H9 (cell line): ENCODE data around the gene PARP8. TPM values are rescaled to one million over a fixed set of nuclear protein-coding genes. Genes with fewer than 3 reads are reported as not detected.

Experiments used
- DNase-seq: peaks from one replicate; pipeline ENCODE4 v3.0.0-alpha.2; 2017
- H2AFZ ChIP-seq: one replicate; pipeline ENCODE4 v1.6.1; 2013; ENCODE audit warnings: mild to moderate bottlenecking, low read length, control low read depth, moderate library complexity
- H2AK5ac ChIP-seq: 2 replicates; pipeline ENCODE4 v1.6.1; 2013; ENCODE audit warnings: low read length, control low read depth, mixed read lengths; ENCODE audit not compliant: insufficient read length
- H2BK120ac ChIP-seq: one replicate; pipeline ENCODE4 v1.6.1; 2013; ENCODE audit warnings: low read depth, mild to moderate bottlenecking, low read length, control low read depth, inconsistent platforms; ENCODE audit not compliant: poor library complexity, severe bottlenecking
- H2BK12ac ChIP-seq: 2 replicates; pipeline ENCODE4 v1.6.1; 2013; ENCODE audit warnings: low read length, control low read depth, mixed read lengths, low read depth; ENCODE audit not compliant: insufficient read length
- H2BK15ac ChIP-seq: 2 replicates; pipeline ENCODE4 v1.6.1; 2013; ENCODE audit warnings: low read depth, low read length, control low read depth
- H2BK20ac ChIP-seq: one replicate; pipeline ENCODE4 v1.6.1; 2013; ENCODE audit warnings: low read depth, mild to moderate bottlenecking, low read length, control low read depth, inconsistent platforms; ENCODE audit not compliant: poor library complexity, severe bottlenecking
- H2BK5ac ChIP-seq: 2 replicates; pipeline ENCODE4 v1.6.1; 2013; ENCODE audit warnings: low read length, control low read depth, mixed read lengths; ENCODE audit not compliant: insufficient read length
- H3K14ac ChIP-seq: 2 replicates; pipeline ENCODE4 v1.6.1; 2013; ENCODE audit warnings: low read length, control low read depth; ENCODE audit not compliant: insufficient read depth
- H3K18ac ChIP-seq: 2 replicates; pipeline ENCODE4 v1.6.1; 2013; ENCODE audit warnings: low read depth, mild to moderate bottlenecking, mixed read lengths, low read length, control low read depth; ENCODE audit not compliant: insufficient read length
- H3K23ac ChIP-seq: 2 replicates; pipeline ENCODE4 v1.6.1; 2013; ENCODE audit warnings: low read length, control low read depth, mixed read lengths, low read depth; ENCODE audit not compliant: insufficient read length
- H3K23me2 ChIP-seq: 2 replicates; pipeline ENCODE4 v1.6.1; 2013; ENCODE audit warnings: low read depth, mild to moderate bottlenecking, mixed read lengths, low read length, control low read depth; ENCODE audit not compliant: insufficient read length, poor library complexity, severe bottlenecking
- H3K27ac ChIP-seq: 2 replicates; pipeline ENCODE4 v1.5.1; 2013; ENCODE audit warnings: low read length, control low read depth, mixed read lengths, low read depth; ENCODE audit not compliant: insufficient read length
- H3K27me3 ChIP-seq: 2 replicates; pipeline ENCODE4 v1.6.1; 2013; ENCODE audit warnings: low read length, control low read depth, inconsistent platforms; ENCODE audit not compliant: insufficient read depth
- H3K4ac ChIP-seq: 2 replicates; pipeline ENCODE4 v1.6.1; 2013; ENCODE audit warnings: low read depth, mild to moderate bottlenecking, control low read depth, inconsistent platforms, low read length, moderate library complexity
- H3K4me1 ChIP-seq: 2 replicates; pipeline ENCODE4 v1.6.1; 2013; ENCODE audit warnings: low read length, control low read depth, inconsistent platforms; ENCODE audit not compliant: insufficient read depth
- H3K4me2 ChIP-seq: 2 replicates; pipeline ENCODE4 v1.6.1; 2013; ENCODE audit warnings: low read length, control low read depth, mixed read lengths; ENCODE audit not compliant: insufficient read length, insufficient read depth
- H3K56ac ChIP-seq: 2 replicates; pipeline ENCODE4 v1.6.1; 2013; ENCODE audit warnings: low read depth, mild to moderate bottlenecking, mixed read lengths, low read length, control low read depth; ENCODE audit not compliant: insufficient read length
- H3K79me1 ChIP-seq: 2 replicates; pipeline ENCODE4 v1.6.1; 2013; ENCODE audit warnings: low read depth, mild to moderate bottlenecking, moderate library complexity, low read length, control low read depth, inconsistent platforms; ENCODE audit not compliant: insufficient read depth, poor library complexity, severe bottlenecking
- H3K79me2 ChIP-seq: 2 replicates; pipeline ENCODE4 v1.6.1; 2013; ENCODE audit warnings: low read length, control low read depth, inconsistent platforms; ENCODE audit not compliant: insufficient read depth
- H3K9ac ChIP-seq: 2 replicates; pipeline ENCODE4 v1.6.1; 2013; ENCODE audit warnings: low read length, control low read depth, mixed read lengths; ENCODE audit not compliant: insufficient read length; ENCODE audit errors: extremely low read depth
- H3K9me3 ChIP-seq: one replicate; pipeline ENCODE4 v1.6.1; 2013; ENCODE audit warnings: low read depth, low read length, inconsistent platforms; ENCODE audit not compliant: control insufficient read depth
- H3T11ph ChIP-seq: one replicate; pipeline ENCODE4 v1.6.1; 2013; ENCODE audit warnings: mild to moderate bottlenecking, low read length, control low read depth, inconsistent platforms
- H4K20me1 ChIP-seq: one replicate; pipeline ENCODE4 v1.6.1; 2013; ENCODE audit not compliant: control insufficient read depth, insufficient read length, insufficient read depth
- H4K5ac ChIP-seq: 2 replicates; pipeline ENCODE4 v1.6.1; 2013; ENCODE audit warnings: low read depth, mild to moderate bottlenecking, mixed read lengths, low read length, control low read depth; ENCODE audit not compliant: insufficient read length
- H4K8ac ChIP-seq: replicated peaks from 2 replicates; pipeline ENCODE4 v1.6.1; 2013; ENCODE audit warnings: low read length, control low read depth, mixed read lengths, low read depth; ENCODE audit not compliant: insufficient read length
- H4K91ac ChIP-seq: 2 replicates; pipeline ENCODE4 v1.6.1; 2013; ENCODE audit warnings: low read depth, mild to moderate bottlenecking, moderate library complexity, mixed read lengths, low read length, control low read depth; ENCODE audit not compliant: insufficient read length
- H3K27ac Mint-ChIP-seq, 3 experiments: 2 replicates in 2 of 3; 3 replicates in 1 of 3; pipeline ENCODE4 v1.8.0; 2020 to 2021; ENCODE audit warnings: mixed read lengths in 3 of 3, mild to moderate bottlenecking in 1 of 3, moderate library complexity in 1 of 3
- H3K27me3 Mint-ChIP-seq: 2 replicates; pipeline ENCODE4 v1.8.0; 2021; ENCODE audit warnings: low read depth, mild to moderate bottlenecking, moderate library complexity, mixed read lengths
- H3K36me3 Mint-ChIP-seq, 3 experiments: 2 replicates in 2 of 3; 3 replicates in 1 of 3; pipeline ENCODE4 v1.8.0; 2020 to 2021; ENCODE audit warnings: low read depth in 3 of 3, mixed read lengths in 3 of 3; ENCODE audit not compliant: insufficient read depth in 1 of 3
- H3K4me1 Mint-ChIP-seq, 2 experiments: 2 replicates each; pipeline ENCODE4 v1.8.0; 2020; ENCODE audit warnings: mixed read lengths in 2 of 2
- H3K4me3 Mint-ChIP-seq, 2 experiments: 2 replicates in 1 of 2; 3 replicates in 1 of 2; pipeline ENCODE4 v1.8.0; 2020 to 2021; ENCODE audit warnings: mild to moderate bottlenecking in 2 of 2, mixed read lengths in 2 of 2, moderate library complexity in 1 of 2
- H3K9me3 Mint-ChIP-seq, 2 experiments: 2 replicates in 1 of 2; 3 replicates in 1 of 2; pipeline ENCODE4 v1.8.0; 2020; ENCODE audit warnings: mild to moderate bottlenecking in 2 of 2, mixed read lengths in 2 of 2, moderate library complexity in 1 of 2
- CTCF ChIP-seq: fragments of 200-600 bp; sonication (generic); conservative IDR thresholded peaks from 3 replicates; pipeline ENCODE4 v1.8.0; 2021; ENCODE audit warnings: antibody characterized with exemption, mild to moderate bottlenecking
- WGBS: extraction: QIAGEN DNeasy Blood & Tissue Kit; methylation state at CpG from one replicate; pipeline ENCODE4 v1.1.7; 2013; ENCODE audit warnings: missing lambda C conversion rate, low lambda C conversion rate, mixed read lengths; ENCODE audit not compliant: insufficient read length; ENCODE audit errors: extremely low coverage; 5-methylcytosine and 5-hydroxymethylcytosine counted together
- total RNA-seq: library from RNA; stranded (reverse); gene quantifications from 2 replicates; pipeline ENCODE4 v1.2.1, GENCODE V29; 2021

PARP8 gene
- total RNA-seq, 1 experiment from 2014 or later, result 34.0 TPM

- WGBS, result no CpG with 5 or more reads among the region's 2 CpGs
- Histone ChIP-seq H3K18ac (no peak overlapping the region), H4K20me1 (no peaks in the 10 kb centered on the region), H3K27me3 (no peaks in the 10 kb centered on the region), H3K79me2 (no peaks in the 10 kb centered on the region), H3K4me2 (no peak overlapping the region), H4K91ac (no peak overlapping the region), H3K27ac (no peak overlapping the region), H3K14ac (no peak overlapping the region), H2AFZ (no peak overlapping the region), H2BK120ac (no peak overlapping the region), H3K79me1 (no peaks in the 10 kb centered on the region), H2BK5ac (no peak overlapping the region), H3K56ac (no peak overlapping the region), H3K23ac (no peak overlapping the region), H2AK5ac (no peak overlapping the region), H3K4ac (no peak overlapping the region), H3K9ac (no peak overlapping the region), H2BK12ac (no peak overlapping the region), H3K4me1 (no peaks in the 10 kb centered on the region; the same call in 1 of the 2 replicates), H4K5ac (no peak overlapping the region), H2BK20ac (no peak overlapping the region), H3K23me2 (no peaks in the 10 kb centered on the region), H3T11ph (no peak overlapping the region), H2BK15ac (no peak overlapping the region), H3K9me3 (no peaks in the 10 kb centered on the region), H4K8ac (no peak overlapping the region)
- H3K27ac Mint-ChIP-seq, result no peak overlapping the region
- no peak for TF ChIP-seq CTCF
- H3K27me3 Mint-ChIP-seq, result no peaks in the 10 kb centered on the region
- H3K9me3 Mint-ChIP-seq, result no peaks in the 10 kb centered on the region
- H3K36me3 Mint-ChIP-seq, result peaks cover 6 to 14% (median 12%) of the 10 kb centered on the region in 3 experiments; a peak in 4 of 7 replicates
- DNase-seq, result no peak
- no peak overlapping the region for H3K4me3 Mint-ChIP-seq
- H3K4me1 Mint-ChIP-seq, result peaks cover 6 to 7% of the 10 kb centered on the region in 2 experiments; a peak in 3 of 4 replicates
Measured at GRCh38 chr5:50766042-50766441, 99.6 kb downstream of the PARP8 start.
